H9 (cell line): ENCODE measurements around the gene ITPR2. TPM values are rescaled to one million over a fixed set of nuclear protein-coding genes. Genes with fewer than 3 reads are reported as not detected.

Experiments used
- DNase-seq: peaks from one replicate; pipeline ENCODE4 v3.0.0-alpha.2; 2017
- H2AFZ ChIP-seq: one replicate; pipeline ENCODE4 v1.6.1; 2013; ENCODE audit warnings: mild to moderate bottlenecking, low read length, control low read depth, moderate library complexity
- H2AK5ac ChIP-seq: 2 replicates; pipeline ENCODE4 v1.6.1; 2013; ENCODE audit warnings: low read length, control low read depth, mixed read lengths; ENCODE audit not compliant: insufficient read length
- H2BK120ac ChIP-seq: one replicate; pipeline ENCODE4 v1.6.1; 2013; ENCODE audit warnings: low read depth, mild to moderate bottlenecking, low read length, control low read depth, inconsistent platforms; ENCODE audit not compliant: poor library complexity, severe bottlenecking
- H2BK12ac ChIP-seq: 2 replicates; pipeline ENCODE4 v1.6.1; 2013; ENCODE audit warnings: low read length, control low read depth, mixed read lengths, low read depth; ENCODE audit not compliant: insufficient read length
- H2BK15ac ChIP-seq: 2 replicates; pipeline ENCODE4 v1.6.1; 2013; ENCODE audit warnings: low read depth, low read length, control low read depth
- H2BK20ac ChIP-seq: one replicate; pipeline ENCODE4 v1.6.1; 2013; ENCODE audit warnings: low read depth, mild to moderate bottlenecking, low read length, control low read depth, inconsistent platforms; ENCODE audit not compliant: poor library complexity, severe bottlenecking
- H2BK5ac ChIP-seq: 2 replicates; pipeline ENCODE4 v1.6.1; 2013; ENCODE audit warnings: low read length, control low read depth, mixed read lengths; ENCODE audit not compliant: insufficient read length
- H3K14ac ChIP-seq: 2 replicates; pipeline ENCODE4 v1.6.1; 2013; ENCODE audit warnings: low read length, control low read depth; ENCODE audit not compliant: insufficient read depth
- H3K18ac ChIP-seq: 2 replicates; pipeline ENCODE4 v1.6.1; 2013; ENCODE audit warnings: low read depth, mild to moderate bottlenecking, mixed read lengths, low read length, control low read depth; ENCODE audit not compliant: insufficient read length
- H3K23ac ChIP-seq: 2 replicates; pipeline ENCODE4 v1.6.1; 2013; ENCODE audit warnings: low read length, control low read depth, mixed read lengths, low read depth; ENCODE audit not compliant: insufficient read length
- H3K23me2 ChIP-seq: 2 replicates; pipeline ENCODE4 v1.6.1; 2013; ENCODE audit warnings: low read depth, mild to moderate bottlenecking, mixed read lengths, low read length, control low read depth; ENCODE audit not compliant: insufficient read length, poor library complexity, severe bottlenecking
- H3K27ac ChIP-seq: 2 replicates; pipeline ENCODE4 v1.5.1; 2013; ENCODE audit warnings: low read length, control low read depth, mixed read lengths, low read depth; ENCODE audit not compliant: insufficient read length
- H3K27me3 ChIP-seq: 2 replicates; pipeline ENCODE4 v1.6.1; 2013; ENCODE audit warnings: low read length, control low read depth, inconsistent platforms; ENCODE audit not compliant: insufficient read depth
- H3K4ac ChIP-seq: 2 replicates; pipeline ENCODE4 v1.6.1; 2013; ENCODE audit warnings: low read depth, mild to moderate bottlenecking, control low read depth, inconsistent platforms, low read length, moderate library complexity
- H3K4me1 ChIP-seq: 2 replicates; pipeline ENCODE4 v1.6.1; 2013; ENCODE audit warnings: low read length, control low read depth, inconsistent platforms; ENCODE audit not compliant: insufficient read depth
- H3K4me2 ChIP-seq: 2 replicates; pipeline ENCODE4 v1.6.1; 2013; ENCODE audit warnings: low read length, control low read depth, mixed read lengths; ENCODE audit not compliant: insufficient read length, insufficient read depth
- H3K56ac ChIP-seq: 2 replicates; pipeline ENCODE4 v1.6.1; 2013; ENCODE audit warnings: low read depth, mild to moderate bottlenecking, mixed read lengths, low read length, control low read depth; ENCODE audit not compliant: insufficient read length
- H3K79me1 ChIP-seq: 2 replicates; pipeline ENCODE4 v1.6.1; 2013; ENCODE audit warnings: low read depth, mild to moderate bottlenecking, moderate library complexity, low read length, control low read depth, inconsistent platforms; ENCODE audit not compliant: insufficient read depth, poor library complexity, severe bottlenecking
- H3K79me2 ChIP-seq: 2 replicates; pipeline ENCODE4 v1.6.1; 2013; ENCODE audit warnings: low read length, control low read depth, inconsistent platforms; ENCODE audit not compliant: insufficient read depth
- H3K9ac ChIP-seq: 2 replicates; pipeline ENCODE4 v1.6.1; 2013; ENCODE audit warnings: low read length, control low read depth, mixed read lengths; ENCODE audit not compliant: insufficient read length; ENCODE audit errors: extremely low read depth
- H3K9me3 ChIP-seq: one replicate; pipeline ENCODE4 v1.6.1; 2013; ENCODE audit warnings: low read depth, low read length, inconsistent platforms; ENCODE audit not compliant: control insufficient read depth
- H3T11ph ChIP-seq: one replicate; pipeline ENCODE4 v1.6.1; 2013; ENCODE audit warnings: mild to moderate bottlenecking, low read length, control low read depth, inconsistent platforms
- H4K20me1 ChIP-seq: one replicate; pipeline ENCODE4 v1.6.1; 2013; ENCODE audit not compliant: control insufficient read depth, insufficient read length, insufficient read depth
- H4K5ac ChIP-seq: 2 replicates; pipeline ENCODE4 v1.6.1; 2013; ENCODE audit warnings: low read depth, mild to moderate bottlenecking, mixed read lengths, low read length, control low read depth; ENCODE audit not compliant: insufficient read length
- H4K8ac ChIP-seq: replicated peaks from 2 replicates; pipeline ENCODE4 v1.6.1; 2013; ENCODE audit warnings: low read length, control low read depth, mixed read lengths, low read depth; ENCODE audit not compliant: insufficient read length
- H4K91ac ChIP-seq: 2 replicates; pipeline ENCODE4 v1.6.1; 2013; ENCODE audit warnings: low read depth, mild to moderate bottlenecking, moderate library complexity, mixed read lengths, low read length, control low read depth; ENCODE audit not compliant: insufficient read length
- H3K27ac Mint-ChIP-seq, 3 experiments: 2 replicates in 2 of 3; 3 replicates in 1 of 3; pipeline ENCODE4 v1.8.0; 2020 to 2021; ENCODE audit warnings: mixed read lengths in 3 of 3, mild to moderate bottlenecking in 1 of 3, moderate library complexity in 1 of 3
- H3K27me3 Mint-ChIP-seq: 2 replicates; pipeline ENCODE4 v1.8.0; 2021; ENCODE audit warnings: low read depth, mild to moderate bottlenecking, moderate library complexity, mixed read lengths
- H3K36me3 Mint-ChIP-seq, 3 experiments: 2 replicates in 2 of 3; 3 replicates in 1 of 3; pipeline ENCODE4 v1.8.0; 2020 to 2021; ENCODE audit warnings: low read depth in 3 of 3, mixed read lengths in 3 of 3; ENCODE audit not compliant: insufficient read depth in 1 of 3
- H3K4me1 Mint-ChIP-seq, 2 experiments: 2 replicates each; pipeline ENCODE4 v1.8.0; 2020; ENCODE audit warnings: mixed read lengths in 2 of 2
- H3K4me3 Mint-ChIP-seq, 2 experiments: 2 replicates in 1 of 2; 3 replicates in 1 of 2; pipeline ENCODE4 v1.8.0; 2020 to 2021; ENCODE audit warnings: mild to moderate bottlenecking in 2 of 2, mixed read lengths in 2 of 2, moderate library complexity in 1 of 2
- H3K9me3 Mint-ChIP-seq, 2 experiments: 2 replicates in 1 of 2; 3 replicates in 1 of 2; pipeline ENCODE4 v1.8.0; 2020; ENCODE audit warnings: mild to moderate bottlenecking in 2 of 2, mixed read lengths in 2 of 2, moderate library complexity in 1 of 2
- CTCF ChIP-seq: fragments of 200-600 bp; sonication (generic); conservative IDR thresholded peaks from 3 replicates; pipeline ENCODE4 v1.8.0; 2021; ENCODE audit warnings: antibody characterized with exemption, mild to moderate bottlenecking
- WGBS: extraction: QIAGEN DNeasy Blood & Tissue Kit; methylation state at CpG from one replicate; pipeline ENCODE4 v1.1.7; 2013; ENCODE audit warnings: missing lambda C conversion rate, low lambda C conversion rate, mixed read lengths; ENCODE audit not compliant: insufficient read length; ENCODE audit errors: extremely low coverage; 5-methylcytosine and 5-hydroxymethylcytosine counted together
- total RNA-seq: library from RNA; stranded (reverse); gene quantifications from 2 replicates; pipeline ENCODE4 v1.2.1, GENCODE V29; 2021

ITPR2 gene
- total RNA-seq, 1 experiment from 2014 or later: 14.8 TPM

- Histone ChIP-seq H3K27ac (no peak overlapping the region), H3T11ph (no peak overlapping the region), H3K4me1 (peaks cover 2% of the 10 kb centered on the region; the same call in 1 of the 2 replicates), H2BK20ac (no peak overlapping the region), H4K8ac (no peak overlapping the region), H3K4ac (no peak overlapping the region), H2AK5ac (no peak overlapping the region), H3K27me3 (no peaks in the 10 kb centered on the region), H3K18ac (no peak overlapping the region), H2BK5ac (no peak overlapping the region), H4K20me1 (no peaks in the 10 kb centered on the region), H3K4me2 (no peak overlapping the region), H3K79me2 (no peaks in the 10 kb centered on the region), H2AFZ (no peak overlapping the region), H4K91ac (no peak overlapping the region), H3K56ac (no peak overlapping the region), H3K79me1 (no peaks in the 10 kb centered on the region), H3K9me3 (no peaks in the 10 kb centered on the region), H3K9ac (no peak overlapping the region), H3K14ac (no peak overlapping the region), H3K23me2 (no peaks in the 10 kb centered on the region), H2BK15ac (no peak overlapping the region), H2BK12ac (no peak overlapping the region), H4K5ac (no peak overlapping the region), H3K23ac (no peak overlapping the region), H2BK120ac (no peak overlapping the region)
- no peak for TF ChIP-seq CTCF
- Mint-ChIP-seq H3K27me3 (no peaks in the 10 kb centered on the region), H3K36me3 (peaks cover 12 to 23% (median 13%) of the 10 kb centered on the region in 3 experiments), H3K4me3 (no peak overlapping the region), H3K9me3 (peaks cover 11 to 13% of the 10 kb centered on the region in 2 experiments; a peak in 4 of 5 replicates), H3K27ac (peak overlapping the region in 2 of 3 experiments; percentile 9 to 31; a peak in 4 of 7 replicates), H3K4me1 (peaks cover 27 to 30% of the 10 kb centered on the region in 2 experiments)
- no peak for DNase-seq
- WGBS: no CpG with 5 or more reads among the region's 1 CpG
Measured at GRCh38 chr12:26668230-26668629, 164.8 kb downstream of the ITPR2 start.
